H9 (cell line): ENCODE results near the gene DBNDD2. TPM values are rescaled to one million over a fixed set of nuclear protein-coding genes. Genes with fewer than 3 reads are reported as not detected.
A peak's percentile ranks its signal among the peaks of the same experiment; 100 is the strongest.

Experiments
- DNase-seq: peaks from one replicate; pipeline ENCODE4 v3.0.0-alpha.2; 2017
- H2AFZ ChIP-seq: one replicate; pipeline ENCODE4 v1.6.1; 2013; ENCODE audit warnings: mild to moderate bottlenecking, low read length, control low read depth, moderate library complexity
- H2AK5ac ChIP-seq: 2 replicates; pipeline ENCODE4 v1.6.1; 2013; ENCODE audit warnings: low read length, control low read depth, mixed read lengths; ENCODE audit not compliant: insufficient read length
- H2BK120ac ChIP-seq: one replicate; pipeline ENCODE4 v1.6.1; 2013; ENCODE audit warnings: low read depth, mild to moderate bottlenecking, low read length, control low read depth, inconsistent platforms; ENCODE audit not compliant: poor library complexity, severe bottlenecking
- H2BK12ac ChIP-seq: 2 replicates; pipeline ENCODE4 v1.6.1; 2013; ENCODE audit warnings: low read length, control low read depth, mixed read lengths, low read depth; ENCODE audit not compliant: insufficient read length
- H2BK15ac ChIP-seq: 2 replicates; pipeline ENCODE4 v1.6.1; 2013; ENCODE audit warnings: low read depth, low read length, control low read depth
- H2BK20ac ChIP-seq: one replicate; pipeline ENCODE4 v1.6.1; 2013; ENCODE audit warnings: low read depth, mild to moderate bottlenecking, low read length, control low read depth, inconsistent platforms; ENCODE audit not compliant: poor library complexity, severe bottlenecking
- H2BK5ac ChIP-seq: 2 replicates; pipeline ENCODE4 v1.6.1; 2013; ENCODE audit warnings: low read length, control low read depth, mixed read lengths; ENCODE audit not compliant: insufficient read length
- H3K14ac ChIP-seq: 2 replicates; pipeline ENCODE4 v1.6.1; 2013; ENCODE audit warnings: low read length, control low read depth; ENCODE audit not compliant: insufficient read depth
- H3K18ac ChIP-seq: 2 replicates; pipeline ENCODE4 v1.6.1; 2013; ENCODE audit warnings: low read depth, mild to moderate bottlenecking, mixed read lengths, low read length, control low read depth; ENCODE audit not compliant: insufficient read length
- H3K23ac ChIP-seq: 2 replicates; pipeline ENCODE4 v1.6.1; 2013; ENCODE audit warnings: low read length, control low read depth, mixed read lengths, low read depth; ENCODE audit not compliant: insufficient read length
- H3K23me2 ChIP-seq: 2 replicates; pipeline ENCODE4 v1.6.1; 2013; ENCODE audit warnings: low read depth, mild to moderate bottlenecking, mixed read lengths, low read length, control low read depth; ENCODE audit not compliant: insufficient read length, poor library complexity, severe bottlenecking
- H3K27ac ChIP-seq: 2 replicates; pipeline ENCODE4 v1.5.1; 2013; ENCODE audit warnings: low read length, control low read depth, mixed read lengths, low read depth; ENCODE audit not compliant: insufficient read length
- H3K27me3 ChIP-seq: 2 replicates; pipeline ENCODE4 v1.6.1; 2013; ENCODE audit warnings: low read length, control low read depth, inconsistent platforms; ENCODE audit not compliant: insufficient read depth
- H3K4ac ChIP-seq: 2 replicates; pipeline ENCODE4 v1.6.1; 2013; ENCODE audit warnings: low read depth, mild to moderate bottlenecking, control low read depth, inconsistent platforms, low read length, moderate library complexity
- H3K4me1 ChIP-seq: 2 replicates; pipeline ENCODE4 v1.6.1; 2013; ENCODE audit warnings: low read length, control low read depth, inconsistent platforms; ENCODE audit not compliant: insufficient read depth
- H3K4me2 ChIP-seq: 2 replicates; pipeline ENCODE4 v1.6.1; 2013; ENCODE audit warnings: low read length, control low read depth, mixed read lengths; ENCODE audit not compliant: insufficient read length, insufficient read depth
- H3K56ac ChIP-seq: 2 replicates; pipeline ENCODE4 v1.6.1; 2013; ENCODE audit warnings: low read depth, mild to moderate bottlenecking, mixed read lengths, low read length, control low read depth; ENCODE audit not compliant: insufficient read length
- H3K79me1 ChIP-seq: 2 replicates; pipeline ENCODE4 v1.6.1; 2013; ENCODE audit warnings: low read depth, mild to moderate bottlenecking, moderate library complexity, low read length, control low read depth, inconsistent platforms; ENCODE audit not compliant: insufficient read depth, poor library complexity, severe bottlenecking
- H3K79me2 ChIP-seq: 2 replicates; pipeline ENCODE4 v1.6.1; 2013; ENCODE audit warnings: low read length, control low read depth, inconsistent platforms; ENCODE audit not compliant: insufficient read depth
- H3K9ac ChIP-seq: 2 replicates; pipeline ENCODE4 v1.6.1; 2013; ENCODE audit warnings: low read length, control low read depth, mixed read lengths; ENCODE audit not compliant: insufficient read length; ENCODE audit errors: extremely low read depth
- H3K9me3 ChIP-seq: one replicate; pipeline ENCODE4 v1.6.1; 2013; ENCODE audit warnings: low read depth, low read length, inconsistent platforms; ENCODE audit not compliant: control insufficient read depth
- H3T11ph ChIP-seq: one replicate; pipeline ENCODE4 v1.6.1; 2013; ENCODE audit warnings: mild to moderate bottlenecking, low read length, control low read depth, inconsistent platforms
- H4K20me1 ChIP-seq: one replicate; pipeline ENCODE4 v1.6.1; 2013; ENCODE audit not compliant: control insufficient read depth, insufficient read length, insufficient read depth
- H4K5ac ChIP-seq: 2 replicates; pipeline ENCODE4 v1.6.1; 2013; ENCODE audit warnings: low read depth, mild to moderate bottlenecking, mixed read lengths, low read length, control low read depth; ENCODE audit not compliant: insufficient read length
- H4K8ac ChIP-seq: replicated peaks from 2 replicates; pipeline ENCODE4 v1.6.1; 2013; ENCODE audit warnings: low read length, control low read depth, mixed read lengths, low read depth; ENCODE audit not compliant: insufficient read length
- H4K91ac ChIP-seq: 2 replicates; pipeline ENCODE4 v1.6.1; 2013; ENCODE audit warnings: low read depth, mild to moderate bottlenecking, moderate library complexity, mixed read lengths, low read length, control low read depth; ENCODE audit not compliant: insufficient read length
- H3K27ac Mint-ChIP-seq, 3 experiments: 2 replicates in 2 of 3; 3 replicates in 1 of 3; pipeline ENCODE4 v1.8.0; 2020 to 2021; ENCODE audit warnings: mixed read lengths in 3 of 3, mild to moderate bottlenecking in 1 of 3, moderate library complexity in 1 of 3
- H3K27me3 Mint-ChIP-seq: 2 replicates; pipeline ENCODE4 v1.8.0; 2021; ENCODE audit warnings: low read depth, mild to moderate bottlenecking, moderate library complexity, mixed read lengths
- H3K36me3 Mint-ChIP-seq, 3 experiments: 2 replicates in 2 of 3; 3 replicates in 1 of 3; pipeline ENCODE4 v1.8.0; 2020 to 2021; ENCODE audit warnings: low read depth in 3 of 3, mixed read lengths in 3 of 3; ENCODE audit not compliant: insufficient read depth in 1 of 3
- H3K4me1 Mint-ChIP-seq, 2 experiments: 2 replicates each; pipeline ENCODE4 v1.8.0; 2020; ENCODE audit warnings: mixed read lengths in 2 of 2
- H3K4me3 Mint-ChIP-seq, 2 experiments: 2 replicates in 1 of 2; 3 replicates in 1 of 2; pipeline ENCODE4 v1.8.0; 2020 to 2021; ENCODE audit warnings: mild to moderate bottlenecking in 2 of 2, mixed read lengths in 2 of 2, moderate library complexity in 1 of 2
- H3K9me3 Mint-ChIP-seq, 2 experiments: 2 replicates in 1 of 2; 3 replicates in 1 of 2; pipeline ENCODE4 v1.8.0; 2020; ENCODE audit warnings: mild to moderate bottlenecking in 2 of 2, mixed read lengths in 2 of 2, moderate library complexity in 1 of 2
- CTCF ChIP-seq: fragments of 200-600 bp; sonication (generic); conservative IDR thresholded peaks from 3 replicates; pipeline ENCODE4 v1.8.0; 2021; ENCODE audit warnings: antibody characterized with exemption, mild to moderate bottlenecking
- WGBS: extraction: QIAGEN DNeasy Blood & Tissue Kit; methylation state at CpG from one replicate; pipeline ENCODE4 v1.1.7; 2013; ENCODE audit warnings: missing lambda C conversion rate, low lambda C conversion rate, mixed read lengths; ENCODE audit not compliant: insufficient read length; ENCODE audit errors: extremely low coverage; 5-methylcytosine and 5-hydroxymethylcytosine counted together
- microRNA-seq: library from miRNA; unstranded; fragments of <30 nt; microRNA quantifications from one replicate; pipeline ENCODE4, GENCODE V29; 2020; ENCODE audit warnings: borderline microRNAs expressed
- total RNA-seq: library from RNA; stranded (reverse); gene quantifications from 2 replicates; pipeline ENCODE4 v1.2.1, GENCODE V29; 2021

The DBNDD2 gene
- total RNA-seq, 1 experiment from 2014 or later: 39.1 TPM

GRCh38 chr20:45459606-45460005 lies 51.5 kb downstream of the DBNDD2 start:
- Mint-ChIP-seq H3K9me3 (no peaks in the 10 kb centered on the region), H3K27me3 (peaks cover 1% of the 10 kb centered on the region; the same call in 1 of the 2 replicates), H3K27ac (no peak overlapping the region; a peak in 1 of 7 replicates), H3K4me3 (no peak overlapping the region), H3K4me1 (0 out of 4 replicates have a peak, but pooled peaks cover 0 to 3% of the 10 kb centered on the region in 2 experiments), H3K36me3 (no peaks in the 10 kb centered on the region; a peak in 1 of 7 replicates)
- WGBS: no CpG with 5 or more reads among the region's 5 CpGs
- Histone ChIP-seq H3K4ac (no peak overlapping the region), H2BK5ac (no peak overlapping the region), H3K4me2 (no peak overlapping the region), H2AFZ (no peak overlapping the region), H3K79me1 (no peaks in the 10 kb centered on the region), H2BK120ac (no peak overlapping the region), H3K27ac (no peak overlapping the region), H2BK12ac (no peak overlapping the region), H3K27me3 (no peaks in the 10 kb centered on the region), H3K4me1 (no peaks in the 10 kb centered on the region), H2BK20ac (no peak overlapping the region), H3K56ac (no peak overlapping the region), H3K9me3 (no peaks in the 10 kb centered on the region), H3K9ac (no peak overlapping the region), H3T11ph (no peak overlapping the region), H2BK15ac (no peak overlapping the region), H4K5ac (no peak overlapping the region), H3K23ac (no peak overlapping the region), H3K14ac (no peak overlapping the region), H3K23me2 (no peaks in the 10 kb centered on the region), H4K20me1 (no peaks in the 10 kb centered on the region), H4K91ac (no peak overlapping the region), H3K79me2 (no peaks in the 10 kb centered on the region), H4K8ac (no peak overlapping the region), H2AK5ac (no peak overlapping the region), H3K18ac (no peak overlapping the region)
- no peak for DNase-seq
- peak; percentile 14; the same call in 1 of the 3 replicates for TF ChIP-seq CTCF

Small RNA genes lying within 50 kb of the gene (microRNA-seq; reads per million reads assigned to microRNA genes)
- gene MIR6812: not detected

Other genes with a start within 250 kb of the DBNDD2 start
- not detected in 2 replicates for gene PI3, start 233.4 kb upstream of the DBNDD2 start, total RNA-seq
- gene SEMG1, start 201.3 kb upstream of the DBNDD2 start, total RNA-seq: 1.4 and 2.0 TPM in 2 replicates
- not detected in 2 replicates for gene SEMG2, start 186.9 kb upstream of the DBNDD2 start, total RNA-seq
- not detected in 2 replicates for gene SLPI, start 153.7 kb upstream of the DBNDD2 start, total RNA-seq
- gene RBPJL, start 101.4 kb upstream of the DBNDD2 start, total RNA-seq: 0.28 TPM in 1 of 2 replicates, not detected in the other
- gene MATN4, start 100.0 kb upstream of the DBNDD2 start, total RNA-seq: 0.11 TPM in 1 of 2 replicates, not detected in the other
- 50.7 and 54.3 TPM in 2 replicates for gene SDC4, start 59.9 kb upstream of the DBNDD2 start, total RNA-seq
- gene SYS1, start 45.1 kb upstream of the DBNDD2 start, total RNA-seq: 18.6 and 21.0 TPM in 2 replicates
- gene TP53TG5, start 30.0 kb upstream of the DBNDD2 start, total RNA-seq: 0.59 TPM in 1 of 2 replicates, not detected in the other
- gene PIGT, start 7.9 kb downstream of the DBNDD2 start, total RNA-seq: 73.9 and 78.9 TPM in 2 replicates
- gene WFDC2, start 61.5 kb downstream of the DBNDD2 start, total RNA-seq: 57.1 and 59.6 TPM in 2 replicates
- not detected in 2 replicates for gene SPINT3, start 107.3 kb downstream of the DBNDD2 start, total RNA-seq
- gene WFDC6, start 131.2 kb downstream of the DBNDD2 start, total RNA-seq: not detected in 2 replicates
- gene EPPIN, start 139.1 kb downstream of the DBNDD2 start, total RNA-seq: not detected in 2 replicates
- not detected in 2 replicates for gene WFDC8, start 171.0 kb downstream of the DBNDD2 start, total RNA-seq
- not detected in 2 replicates for gene WFDC10A, start 221.4 kb downstream of the DBNDD2 start, total RNA-seq
- not detected in 2 replicates for gene WFDC9, start 223.0 kb downstream of the DBNDD2 start, total RNA-seq